NCI-H2107 (cell line): ENCODE measurements around the gene CCDC33.

Experiments
- DNase-seq: peaks from one replicate; lab custom pipeline; 2025; lab: John Stamatoyannopoulos, UW

The CCDC33 gene

DNA sequence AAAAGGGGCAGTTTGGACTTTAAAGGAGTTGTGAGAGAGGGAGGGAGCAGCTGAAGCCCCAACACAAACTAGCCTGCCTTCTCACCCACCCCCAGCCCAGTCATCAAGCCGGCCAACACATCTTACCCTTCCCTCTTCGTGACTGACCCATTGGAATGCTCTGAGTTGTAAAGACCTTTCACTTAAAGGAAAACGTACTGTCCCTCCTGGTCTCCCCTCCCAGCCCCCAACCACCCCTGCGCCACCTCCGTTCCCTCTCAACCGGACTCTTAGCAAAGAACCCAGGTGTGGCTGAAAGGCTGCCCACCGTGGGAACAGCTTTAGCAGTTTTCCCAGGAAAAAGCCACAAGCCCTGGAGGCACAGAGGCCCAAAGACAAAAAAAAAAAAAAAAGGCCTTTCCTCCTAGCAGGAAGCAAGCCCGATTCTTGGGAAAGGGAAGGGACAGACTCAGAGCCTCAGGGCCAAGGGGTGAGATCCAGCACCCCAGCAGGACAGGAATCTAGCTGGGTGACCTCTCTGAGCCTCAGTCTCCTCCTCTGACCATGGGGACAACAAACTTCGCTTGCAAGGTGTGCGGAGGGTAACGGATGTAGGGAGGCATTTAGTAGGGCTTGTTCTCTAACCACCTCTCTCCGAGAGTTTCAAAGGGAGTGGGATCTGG lies 128.9 kb downstream of the CCDC33 start:
- no peak for DNase-seq

DNA sequence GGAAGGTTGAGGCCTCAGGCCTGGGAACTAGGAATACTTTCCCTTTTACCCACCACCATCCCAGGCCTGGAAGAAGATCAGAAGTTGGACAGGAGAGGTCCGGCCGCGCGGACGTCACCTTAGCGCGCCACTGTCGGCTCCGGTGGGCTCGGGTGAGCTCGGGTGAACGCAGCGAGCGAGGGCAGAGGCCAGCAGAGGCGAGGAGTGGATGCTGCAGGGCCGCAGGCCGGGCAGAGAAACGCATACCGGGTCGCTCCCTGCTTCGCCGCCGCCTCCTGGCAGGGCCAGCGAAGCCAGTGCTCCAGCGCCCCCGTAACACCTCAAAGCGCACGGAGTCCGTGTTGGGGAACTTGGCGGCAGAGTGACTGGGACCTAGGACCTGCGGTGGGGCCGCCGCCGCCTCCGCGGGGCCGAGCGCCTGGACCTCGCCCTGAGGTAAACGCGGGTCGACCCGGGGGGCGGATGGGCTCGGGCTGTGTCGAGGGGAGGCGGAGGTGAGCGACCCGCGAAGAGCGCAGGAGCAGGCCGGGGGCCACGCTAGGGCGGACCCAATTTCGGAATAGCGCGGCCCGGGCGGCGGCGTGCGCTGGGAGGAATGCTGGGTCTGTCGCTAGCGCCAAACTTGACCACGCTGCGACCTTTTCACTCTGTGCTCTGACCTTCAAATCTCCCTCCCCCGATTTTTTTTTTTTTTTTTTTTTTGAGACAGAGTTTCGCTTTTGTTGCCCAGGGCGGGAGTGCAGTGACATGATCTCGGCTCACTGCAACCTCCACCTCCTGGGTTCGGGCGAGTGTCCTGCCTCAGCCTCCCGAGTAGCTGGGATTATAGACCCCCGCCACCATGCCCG lies 129.7 kb downstream of the CCDC33 start:
- DNase-seq = no peak

DNA sequence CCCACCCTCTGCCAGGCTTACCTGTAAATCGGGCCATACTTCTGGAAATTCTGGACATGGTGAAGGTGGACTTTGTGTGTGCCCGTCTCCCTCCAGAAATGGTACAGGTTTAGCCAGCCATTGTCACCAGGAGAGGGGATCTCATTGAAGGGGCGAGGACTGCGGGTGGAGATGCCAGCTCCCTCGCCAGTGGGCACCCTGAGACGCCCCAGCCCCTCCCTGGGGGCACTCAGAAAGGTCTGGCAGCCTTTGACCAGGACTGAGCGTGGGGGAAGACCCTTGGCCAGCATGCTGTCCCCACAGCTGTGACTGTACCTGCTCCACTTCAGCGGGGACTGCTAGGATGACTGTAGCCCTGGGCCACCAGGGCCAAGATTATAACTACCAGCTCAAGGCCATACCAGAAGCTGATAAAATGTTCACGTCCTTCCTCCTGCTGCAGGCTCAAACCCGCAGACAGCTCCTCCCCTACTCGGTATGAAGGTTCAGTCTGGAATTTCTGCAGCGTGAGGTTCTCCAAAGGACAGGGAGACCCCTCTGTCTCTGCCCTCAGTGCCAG lies 131.2 kb downstream of the CCDC33 start, which contains the start of gene CYP11A1:
TSS of gene CYP11A1 (minus strand) at position 351 of the 559 bp plus-strand sequence. CDS start at position 290, 61 bp downstream.
- no peak for DNase-seq

DNA sequence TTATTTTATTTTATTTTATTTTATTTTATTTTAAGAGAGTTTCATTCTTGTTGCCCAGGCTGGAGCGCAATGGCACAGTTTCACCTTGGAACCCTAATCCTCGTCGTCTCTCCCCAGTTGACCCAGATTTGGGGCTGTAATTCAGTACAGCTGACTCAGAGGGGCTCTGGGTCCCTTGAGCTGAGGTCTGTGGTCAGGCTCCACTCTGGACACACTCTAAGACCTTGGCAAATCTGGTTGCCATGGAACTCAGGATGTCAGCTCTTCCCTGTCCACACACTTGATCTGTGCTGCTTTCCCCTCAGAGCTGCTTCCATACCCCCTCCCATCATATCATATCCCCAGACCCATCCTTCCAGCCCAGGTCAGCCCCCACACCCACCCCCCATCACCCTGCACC lies 132.0 kb downstream of the CCDC33 start:
- no peak for DNase-seq

DNA sequence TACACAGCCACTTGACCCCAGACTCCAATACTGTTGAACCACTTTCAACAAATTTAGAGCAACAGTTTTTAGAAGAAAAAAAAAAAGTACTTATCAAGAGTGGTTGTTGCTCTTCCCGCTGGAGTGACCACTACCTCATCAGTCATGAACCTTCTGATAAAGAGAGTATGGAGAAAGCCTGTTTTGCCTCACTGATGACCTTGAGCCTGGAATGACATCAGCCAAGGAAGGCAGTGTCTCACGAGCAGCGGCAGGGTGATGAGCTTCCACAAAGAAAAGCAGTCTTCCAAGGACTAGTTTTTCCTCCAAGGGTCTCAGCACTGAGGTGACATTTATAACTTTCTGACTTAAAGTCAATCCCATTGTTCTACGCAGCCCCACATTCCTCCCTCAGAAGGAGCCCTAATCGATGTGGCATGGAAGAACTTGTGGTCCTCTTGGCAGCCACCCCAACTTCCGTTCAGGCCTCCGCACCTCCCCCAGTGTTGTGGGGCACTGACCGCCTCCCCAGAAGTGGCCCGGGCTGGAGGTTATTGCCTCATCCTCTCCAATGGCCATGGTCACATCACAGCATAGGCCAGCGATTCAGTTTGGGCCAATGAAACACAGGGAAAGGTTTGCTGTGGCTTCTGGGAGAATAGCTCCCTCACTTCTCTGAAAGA lies 133.1 kb downstream of the CCDC33 start:
- DNase-seq = no peak

DNA sequence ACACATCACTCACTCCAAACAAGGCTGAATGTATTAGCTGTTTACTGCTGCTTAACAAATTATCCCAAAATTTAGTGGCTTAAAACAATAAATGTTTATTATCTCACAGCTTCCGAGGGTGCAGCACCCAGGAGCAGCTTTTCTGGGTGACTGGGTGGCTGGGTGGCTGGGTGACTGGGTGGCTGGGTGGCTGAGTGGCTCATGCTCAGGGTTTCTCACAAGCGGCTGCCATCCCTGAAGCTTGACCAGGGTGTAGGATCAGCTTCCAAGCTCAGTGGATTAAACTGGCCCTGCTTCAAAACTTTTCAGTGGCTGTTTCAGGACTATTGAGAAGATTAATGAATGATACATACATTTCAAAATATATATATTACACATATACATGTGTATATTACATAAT lies 133.6 kb downstream of the CCDC33 start:
- DNase-seq = no peak

DNA sequence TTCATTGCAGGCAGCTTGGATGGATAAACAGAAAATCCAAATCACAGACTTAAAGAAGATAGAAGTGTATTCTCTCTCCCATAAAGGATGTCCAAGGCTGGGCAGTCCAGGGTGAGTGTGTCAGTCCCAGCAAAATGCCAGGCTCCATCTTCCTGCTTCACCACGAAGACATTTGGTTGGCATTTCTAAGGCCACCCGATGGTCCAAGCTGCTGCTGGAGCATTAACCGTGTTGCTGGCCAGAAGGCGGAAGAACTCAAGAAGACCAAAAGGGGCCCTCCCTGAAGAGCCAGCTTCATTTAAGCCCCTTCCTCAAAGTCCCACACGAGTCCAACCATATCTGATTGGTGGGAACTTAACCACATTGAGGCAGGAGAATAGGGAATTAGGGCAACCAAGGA lies 134.3 kb downstream of the CCDC33 start:
- no peak for DNase-seq

DNA sequence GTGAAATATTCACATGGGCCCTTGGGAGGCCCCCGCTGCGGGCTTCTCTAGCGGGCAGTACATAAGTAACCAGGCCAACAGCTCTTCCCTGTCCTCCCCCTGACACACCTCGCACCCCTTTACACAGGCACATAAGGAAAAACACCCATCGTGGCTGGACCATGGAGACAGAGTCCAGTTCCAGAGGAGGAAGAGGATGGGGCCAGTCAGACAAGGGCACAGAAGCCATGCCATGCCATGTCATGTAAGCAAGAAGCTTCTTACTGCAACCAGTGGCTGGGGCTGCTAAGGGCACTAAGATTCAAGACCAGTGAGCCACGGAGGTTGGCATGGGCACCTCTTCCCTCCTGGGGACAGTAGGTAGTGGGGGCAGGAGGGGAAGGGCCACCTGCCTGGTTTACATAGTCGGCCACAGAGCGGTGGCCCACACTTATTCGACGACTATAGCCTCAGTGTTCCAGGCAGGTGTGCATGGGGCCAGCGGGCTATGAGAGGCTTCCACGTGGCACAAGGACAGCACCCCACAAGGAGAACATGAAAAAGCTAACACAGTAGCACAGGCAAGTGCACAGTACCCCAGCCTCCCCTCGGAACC lies 137.0 kb downstream of the CCDC33 start:
- no peak for DNase-seq

DNA sequence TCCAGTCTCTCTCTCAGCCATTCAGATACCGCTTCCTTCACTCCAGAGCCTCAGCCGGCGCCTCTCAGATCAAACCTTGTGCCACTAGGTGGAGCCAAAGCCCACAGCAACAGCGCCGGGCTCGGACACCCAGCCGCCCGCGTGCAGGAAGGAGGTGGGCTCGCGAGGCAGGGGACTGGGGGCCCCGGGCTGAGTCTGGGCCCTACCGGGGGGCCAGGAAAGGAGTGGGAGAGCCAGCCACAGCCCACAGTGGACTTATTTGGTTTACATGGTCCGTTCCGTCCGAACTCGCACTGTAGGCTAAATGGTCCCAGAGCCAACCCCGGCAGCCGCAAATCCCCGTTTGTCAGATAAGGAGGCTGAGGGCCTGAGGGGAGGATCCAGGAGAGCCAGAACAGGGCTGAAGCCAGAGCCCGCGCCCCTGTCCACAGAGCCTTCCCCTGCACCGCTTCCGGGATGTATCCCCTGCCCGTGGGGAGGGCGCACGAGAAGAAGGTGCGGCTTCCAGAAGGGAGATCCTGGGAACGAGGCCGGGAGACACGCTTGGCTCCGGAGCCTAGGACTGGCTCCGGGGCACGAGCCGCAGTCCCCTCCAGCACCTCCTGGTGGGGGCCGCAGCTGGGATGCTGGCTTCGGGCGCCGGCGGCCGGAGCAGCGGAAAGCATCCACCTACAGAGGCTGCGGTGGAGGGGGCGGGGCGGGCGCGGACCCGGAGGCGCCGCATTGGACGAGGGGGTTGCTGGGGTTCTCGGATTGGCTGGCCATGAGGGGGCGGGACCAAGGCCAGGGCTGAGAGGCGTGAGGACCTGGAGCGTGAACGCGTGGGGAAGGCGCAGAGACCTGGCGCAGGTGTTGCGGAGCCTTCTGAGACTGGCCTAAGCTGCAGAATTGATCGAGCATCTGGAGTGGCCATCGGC lies 137.9 kb downstream of the CCDC33 start:
- peak; percentile 49 for DNase-seq

DNA sequence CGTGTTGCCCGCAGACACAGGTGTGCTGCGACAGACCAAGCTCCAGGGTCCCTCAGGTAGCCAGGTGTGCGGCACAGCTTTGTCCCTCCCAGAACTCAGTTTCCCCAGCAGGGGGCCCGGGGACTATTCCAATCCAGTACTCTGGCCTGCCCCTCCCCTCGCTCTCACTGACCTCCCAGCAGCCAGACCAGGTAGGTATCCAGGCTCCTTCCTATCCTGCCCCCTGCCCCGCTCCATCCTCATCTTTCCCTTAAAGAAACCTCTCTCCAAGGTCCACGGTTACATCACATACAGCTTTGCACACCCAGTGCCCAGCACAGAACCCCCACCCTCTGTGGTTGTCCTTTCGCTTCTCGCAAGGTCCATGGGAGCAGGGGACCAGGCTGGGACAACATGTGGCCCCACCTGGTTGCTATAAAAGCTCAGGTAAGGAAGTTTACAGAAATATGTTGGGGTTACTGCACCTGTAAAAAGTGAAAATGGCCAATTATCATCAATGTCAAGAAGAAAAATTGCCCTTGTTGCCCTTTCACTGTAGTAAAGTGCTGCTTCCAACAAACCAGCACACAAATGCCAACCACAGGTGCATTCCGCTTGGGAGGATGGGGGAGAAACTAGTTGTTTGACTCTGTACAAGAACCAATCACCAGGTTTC lies 138.6 kb downstream of the CCDC33 start:
- DNase-seq = no peak

DNA sequence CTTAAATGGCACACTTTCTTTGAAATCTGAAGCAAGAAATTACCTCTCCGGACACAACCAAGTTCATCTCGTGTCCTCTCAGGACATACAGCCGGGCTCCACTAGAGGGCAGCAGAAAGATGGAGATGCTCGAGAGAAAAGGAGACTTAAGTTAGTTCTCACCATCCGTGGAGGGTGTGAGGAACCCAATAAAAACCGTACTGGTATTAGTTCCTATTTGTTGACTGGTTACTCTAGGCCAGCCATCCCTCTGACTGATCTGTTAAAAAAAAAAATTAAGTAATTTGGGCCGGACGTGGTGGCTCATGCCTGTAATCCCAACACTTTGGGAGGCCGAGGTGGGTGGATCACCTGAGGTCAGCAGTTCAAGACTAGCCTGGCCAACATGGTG lies 139.2 kb downstream of the CCDC33 start:
- no peak for DNase-seq

DNA sequence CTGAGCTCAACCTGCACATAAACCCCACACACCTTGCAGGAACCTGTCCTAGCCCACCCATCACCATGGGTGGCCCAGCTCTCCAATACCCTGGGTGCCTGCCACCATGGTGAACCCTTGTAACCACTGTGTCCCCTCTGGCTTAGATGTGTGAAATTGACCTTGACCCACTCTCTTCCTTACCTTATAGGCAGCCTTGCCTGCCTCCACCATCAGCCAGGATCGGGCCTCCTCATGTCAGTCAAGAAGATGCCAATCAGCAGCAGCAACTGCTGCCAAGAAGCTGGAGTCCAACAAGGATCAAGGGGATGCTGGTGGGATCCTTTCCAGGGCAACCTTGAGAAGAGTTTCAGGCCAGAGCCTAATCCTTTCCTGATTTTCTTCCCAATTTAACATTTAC lies 140.1 kb downstream of the CCDC33 start:
- no peak for DNase-seq

DNA sequence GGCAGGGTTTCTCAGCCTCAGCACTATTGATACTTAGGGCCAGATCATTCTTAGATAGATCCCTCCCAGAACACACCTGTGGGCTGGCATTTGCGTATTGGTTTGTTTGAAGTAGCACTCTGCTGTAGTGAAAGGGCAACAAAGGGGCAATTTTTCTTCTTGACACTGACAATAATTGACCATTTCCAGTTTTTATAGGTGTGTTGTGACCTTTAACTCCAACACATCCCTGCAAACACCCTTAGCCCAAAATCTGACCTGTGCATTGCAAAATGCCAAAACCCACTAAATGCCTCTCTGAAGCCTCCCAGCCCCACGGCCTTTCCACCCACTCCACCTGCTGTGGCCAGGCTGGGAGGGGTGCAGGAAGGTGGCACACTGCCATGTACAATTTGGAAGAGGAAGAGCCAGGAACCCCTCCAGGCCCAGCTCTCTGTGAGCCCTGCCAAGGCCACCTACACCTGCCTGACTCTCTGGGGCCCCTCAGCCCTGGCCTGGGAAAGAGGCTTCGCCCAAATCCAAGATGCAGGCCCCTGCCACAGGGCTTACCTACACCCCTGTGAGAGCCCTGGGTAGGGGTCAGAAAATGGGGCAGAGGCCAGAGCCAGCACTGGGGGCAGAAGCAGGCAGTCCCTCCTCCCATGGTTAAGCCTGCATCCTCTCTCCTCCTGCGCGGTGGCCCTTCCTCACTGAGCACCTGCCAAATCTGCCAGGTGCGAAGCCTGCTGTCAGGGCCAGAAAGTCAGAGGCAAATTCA lies 140.9 kb downstream of the CCDC33 start:
- no peak for DNase-seq

DNA sequence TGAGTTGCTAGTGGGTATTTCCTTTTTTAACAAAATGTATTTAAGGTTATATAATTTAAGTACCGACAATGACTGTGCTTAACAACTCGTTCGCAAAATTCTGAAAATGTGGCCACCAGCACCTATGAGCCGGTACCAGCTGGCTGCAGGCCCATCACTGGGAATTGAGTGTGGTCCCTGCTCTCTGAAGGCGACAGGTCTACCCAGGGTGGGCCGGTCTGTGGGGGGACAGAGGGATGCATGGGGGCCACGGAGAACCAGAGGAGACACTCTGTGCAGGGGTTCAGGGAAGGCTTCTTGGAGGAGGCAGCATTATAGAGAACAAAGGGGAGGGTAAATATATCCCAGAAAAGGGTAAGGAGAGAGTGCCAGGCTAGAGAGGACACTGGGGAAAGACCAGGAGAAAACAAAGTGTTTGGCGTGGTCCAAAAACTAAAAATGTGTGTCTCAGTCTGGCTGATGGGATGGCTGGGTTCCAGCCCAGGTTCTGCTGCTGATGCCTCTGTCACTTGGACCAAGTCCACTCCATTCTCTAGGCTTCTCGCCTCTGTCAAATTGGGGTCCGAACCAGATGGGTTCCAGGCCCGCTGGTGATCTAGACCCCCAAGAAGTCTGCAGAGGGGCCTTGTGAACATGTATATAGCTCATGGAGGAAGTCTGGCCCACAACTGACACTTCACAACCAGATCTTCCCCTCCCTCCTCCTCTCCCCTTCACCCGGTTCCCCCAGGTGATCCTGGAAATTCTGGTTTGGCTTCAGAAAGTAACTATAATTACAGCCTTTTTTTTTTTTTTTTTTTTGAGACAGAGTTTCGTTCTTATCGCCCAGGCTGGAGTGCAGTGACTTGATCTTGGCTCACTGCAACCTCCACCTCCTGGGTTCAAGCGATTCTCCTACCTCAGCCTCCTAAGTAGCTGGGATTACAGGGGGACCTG lies 142.0 kb downstream of the CCDC33 start:
- DNase-seq = no peak

DNA sequence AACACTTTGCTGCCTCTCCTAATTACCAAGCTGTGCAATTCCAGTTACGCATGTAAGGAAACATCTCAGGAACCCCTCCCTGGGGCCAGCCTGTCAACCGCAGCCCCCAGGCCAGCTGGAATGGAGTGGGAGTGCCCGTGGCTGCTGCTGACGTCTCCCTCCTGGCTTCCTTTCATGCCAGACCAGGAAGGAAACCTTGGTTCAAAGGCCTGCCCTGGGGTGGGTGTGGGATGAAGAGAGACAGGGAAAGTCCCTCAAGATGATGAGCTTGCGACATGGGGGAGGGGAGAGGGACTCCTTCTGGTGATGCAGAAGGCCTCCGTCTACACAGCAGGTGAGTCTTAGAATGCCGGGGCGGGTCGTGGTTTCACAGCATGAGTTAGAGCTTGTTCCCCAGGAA lies 142.7 kb downstream of the CCDC33 start:
- no peak for DNase-seq

DNA sequence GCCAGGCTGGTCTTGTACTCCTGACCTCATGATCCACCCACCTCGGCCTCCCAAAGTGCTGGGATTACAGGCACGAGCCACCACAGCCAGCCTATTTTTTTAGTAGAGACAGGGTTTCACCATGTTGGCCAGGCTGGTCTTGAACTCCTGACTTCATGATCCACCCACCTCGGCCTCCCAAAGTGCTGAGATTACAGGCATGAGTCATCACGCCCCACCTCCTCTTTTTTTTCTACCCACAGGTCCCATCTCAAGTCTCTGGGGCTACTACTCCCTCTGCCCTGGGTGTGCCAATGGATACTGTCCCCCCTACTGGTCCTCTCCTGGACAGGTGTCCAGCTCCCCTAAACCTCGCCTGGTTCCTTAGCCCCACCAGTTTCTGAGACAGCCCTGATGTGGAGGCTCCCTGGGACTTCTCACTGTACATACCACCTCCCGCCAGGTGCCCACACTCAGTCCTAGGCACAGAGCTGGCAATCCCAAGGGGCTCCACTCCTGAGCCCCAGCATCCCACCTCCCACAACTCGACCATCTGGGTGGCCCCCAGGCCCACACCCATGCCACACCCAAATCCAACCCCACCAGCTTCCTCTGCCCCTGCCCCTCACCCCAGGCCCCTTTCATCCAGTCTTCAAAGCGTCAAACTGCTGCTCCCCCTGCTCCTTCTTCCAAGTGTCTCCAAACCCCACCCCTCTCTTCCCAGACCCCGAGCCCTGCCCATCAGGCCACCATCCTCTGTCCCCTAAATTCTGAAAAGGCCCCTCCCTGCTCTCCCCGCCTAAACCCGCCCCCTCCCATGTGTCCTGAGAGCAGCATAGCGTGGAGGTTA lies 144.4 kb downstream of the CCDC33 start:
- DNase-seq = no peak

DNA sequence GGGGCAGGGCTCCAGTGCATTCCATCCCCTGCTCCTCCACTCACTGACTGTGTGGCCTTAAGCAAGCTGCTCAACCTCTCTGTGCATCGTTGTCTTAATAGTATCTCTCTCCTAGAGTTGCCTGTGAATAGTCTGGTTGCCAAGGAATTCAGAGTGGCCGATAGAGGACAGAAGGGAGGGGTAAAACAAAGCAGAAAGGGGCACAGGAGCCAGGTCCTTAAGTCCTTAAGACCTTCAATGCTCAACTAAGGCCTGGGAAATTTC lies 145.0 kb downstream of the CCDC33 start:
- DNase-seq = no peak

DNA sequence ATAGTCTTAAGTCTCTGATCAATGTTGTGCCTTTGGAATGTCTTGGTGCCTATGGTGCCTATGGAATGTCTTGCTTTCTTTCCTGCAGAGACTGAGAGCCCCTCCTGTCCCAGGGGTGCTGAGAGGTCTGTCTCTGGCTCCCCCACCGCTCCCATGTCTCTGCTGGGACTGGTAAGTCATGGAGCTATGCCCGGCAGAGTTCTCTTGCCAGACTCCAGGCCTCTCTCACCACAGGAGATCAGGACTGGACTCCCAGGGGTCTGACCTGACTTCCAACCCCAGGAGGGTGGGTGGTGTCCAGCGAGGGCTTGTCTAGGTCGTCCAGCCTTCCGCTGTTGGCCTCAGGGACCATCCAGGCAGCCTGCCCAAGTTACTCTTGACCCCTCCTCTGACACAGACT lies 145.4 kb downstream of the CCDC33 start:
- no peak for DNase-seq
